NK-92 (cell line): ENCODE measurements around the gene MLN.

Source experiments
- DNase-seq: peaks from one replicate; lab custom pipeline; 2025; ENCODE audit not compliant: unreplicated experiment; lab: John Stamatoyannopoulos, UW

MLN gene

GRCh38 chr6:33790379-33790778 is 13.4 kb downstream of the MLN start:
- DNase-seq, result no peak

GRCh38 chr6:33789550-33789895 is 14.3 kb downstream of the MLN start:
- DNase-seq, result no peak

- peak; percentile 30 for DNase-seq
Observed at GRCh38 chr6:33788694-33789549, 14.9 kb downstream of the MLN start, which contains the start of gene LEMD2. Gene LEMD2 (minus strand): TSS chr6:33789130. CDS start chr6:33789116, 14 bp downstream.

GRCh38 chr6:33787954-33788693 is 15.7 kb downstream of the MLN start:
- DNase-seq, result no peak

- no peak for DNase-seq
Observed at GRCh38 chr6:33787346-33787953, 16.4 kb downstream of the MLN start.

GRCh38 chr6:33786736-33787135 is 17.1 kb downstream of the MLN start:
- no peak for DNase-seq

GRCh38 chr6:33785778-33786177 is 18.0 kb downstream of the MLN start:
- no peak for DNase-seq

GRCh38 chr6:33784787-33785186 is 19.0 kb downstream of the MLN start:
- no peak for DNase-seq

- no peak for DNase-seq
Observed at GRCh38 chr6:33783781-33784520, 19.9 kb downstream of the MLN start.

GRCh38 chr6:33782561-33782960 is 21.2 kb downstream of the MLN start:
- DNase-seq, result no peak

- DNase-seq, result no peak
Observed at GRCh38 chr6:33781131-33781975, 22.4 kb downstream of the MLN start.

GRCh38 chr6:33779895-33780294 is 23.9 kb downstream of the MLN start:
- no peak for DNase-seq

- DNase-seq, result no peak
Observed at GRCh38 chr6:33779290-33779689, 24.5 kb downstream of the MLN start.

- DNase-seq, result no peak
Observed at GRCh38 chr6:33778444-33779121, 25.2 kb downstream of the MLN start.

GRCh38 chr6:33777398-33778388 is 26.1 kb downstream of the MLN start:
- no peak for DNase-seq

- DNase-seq, result no peak
Observed at GRCh38 chr6:33776764-33777163, 27.0 kb downstream of the MLN start.

- DNase-seq, result no peak
Observed at GRCh38 chr6:33776186-33776585, 27.6 kb downstream of the MLN start.

GRCh38 chr6:33774774-33775173 is 29.0 kb downstream of the MLN start:
- no peak for DNase-seq
